ENCODE data around the gene CDR2. TPM values are rescaled to one million over a fixed set of nuclear protein-coding genes. Genes with fewer than 3 reads are reported as not detected.

Gene CDR2
- total RNA-seq, 1 experiment from 2014 or later = 34.2 TPM

DNA sequence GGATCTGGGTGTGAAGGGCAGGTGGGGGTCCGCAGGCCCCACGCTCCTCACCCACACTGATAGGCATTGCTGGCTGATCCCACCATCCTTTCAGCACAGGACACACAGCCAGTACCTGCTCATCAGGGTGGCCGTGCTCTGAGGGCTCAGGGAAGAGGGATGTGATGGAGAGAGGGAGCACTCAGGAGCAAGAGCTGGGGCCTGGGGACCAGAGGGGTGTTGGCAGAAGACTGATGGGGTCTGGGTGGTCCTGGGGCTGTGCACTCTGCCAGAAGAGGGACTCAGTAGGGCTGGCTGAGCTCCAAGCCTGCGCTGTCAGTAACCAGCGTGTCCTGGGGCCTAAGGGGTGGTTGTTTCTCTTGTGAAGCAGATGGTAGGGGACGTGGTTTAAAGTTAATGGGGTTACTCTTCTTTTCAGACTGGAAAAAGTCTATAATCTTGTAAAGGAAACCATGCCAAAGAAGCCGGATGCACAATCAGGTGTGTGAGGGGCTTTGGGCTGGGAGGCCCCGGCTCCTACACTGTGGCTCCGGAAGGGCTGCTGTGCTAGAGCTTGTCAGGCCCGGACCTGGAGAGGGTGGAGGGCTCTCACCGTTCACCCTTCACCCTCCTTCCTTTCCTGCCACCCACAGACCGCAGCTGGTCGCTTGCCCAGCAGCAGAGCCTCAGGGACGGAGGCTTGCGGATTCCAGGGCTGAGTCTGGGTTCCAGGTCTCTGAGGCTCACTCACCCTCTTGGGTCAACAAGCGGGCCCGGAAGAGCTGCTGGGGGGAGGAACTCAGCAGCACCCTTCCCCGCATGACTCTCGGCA lies 49.4 kb downstream of the CDR2 start:
- DNase-seq (ENCODE audit: low spot score) = no peak

DNA sequence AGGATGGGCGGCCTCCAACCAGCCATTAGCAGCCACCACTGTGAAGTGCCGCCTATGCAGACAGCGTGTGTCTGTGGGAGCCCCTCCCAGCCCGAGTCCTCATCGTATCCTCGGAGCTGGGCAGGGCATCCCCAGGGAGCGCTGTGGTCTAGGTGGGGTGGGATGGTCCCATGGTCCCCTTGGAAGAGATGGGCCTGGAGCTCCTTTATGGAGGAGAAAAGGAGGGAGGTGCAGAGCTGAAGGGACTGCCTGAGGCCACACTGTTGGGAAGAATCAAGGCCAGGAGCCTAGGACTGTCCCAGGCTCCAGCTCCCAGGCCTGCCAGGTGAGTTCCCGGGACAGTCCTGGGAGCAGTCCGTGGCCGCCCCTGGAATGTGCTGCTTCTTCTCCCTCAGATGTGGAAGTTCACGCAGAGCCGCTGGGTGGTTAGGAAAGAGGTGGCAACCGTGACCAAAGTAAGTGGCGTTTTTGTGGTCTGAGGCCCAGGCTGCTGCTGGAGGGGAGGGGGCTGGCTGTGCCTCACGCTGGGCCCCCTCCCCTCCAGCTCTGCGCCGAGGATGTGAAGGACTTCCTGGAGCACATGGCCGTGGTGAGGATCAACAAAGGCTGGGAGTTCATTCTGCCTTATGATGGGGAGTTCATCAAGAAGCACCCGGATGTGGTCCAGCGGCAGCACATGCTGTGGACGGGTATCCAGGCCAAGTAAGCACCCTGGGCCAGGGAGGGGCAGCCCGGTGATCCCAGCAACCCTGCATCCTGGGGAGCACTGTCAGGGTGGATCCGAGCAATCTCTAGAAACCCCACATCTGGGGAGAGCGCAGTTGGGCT lies 50.2 kb downstream of the CDR2 start:
- DNase-seq (ENCODE audit: low spot score) = no peak

DNA sequence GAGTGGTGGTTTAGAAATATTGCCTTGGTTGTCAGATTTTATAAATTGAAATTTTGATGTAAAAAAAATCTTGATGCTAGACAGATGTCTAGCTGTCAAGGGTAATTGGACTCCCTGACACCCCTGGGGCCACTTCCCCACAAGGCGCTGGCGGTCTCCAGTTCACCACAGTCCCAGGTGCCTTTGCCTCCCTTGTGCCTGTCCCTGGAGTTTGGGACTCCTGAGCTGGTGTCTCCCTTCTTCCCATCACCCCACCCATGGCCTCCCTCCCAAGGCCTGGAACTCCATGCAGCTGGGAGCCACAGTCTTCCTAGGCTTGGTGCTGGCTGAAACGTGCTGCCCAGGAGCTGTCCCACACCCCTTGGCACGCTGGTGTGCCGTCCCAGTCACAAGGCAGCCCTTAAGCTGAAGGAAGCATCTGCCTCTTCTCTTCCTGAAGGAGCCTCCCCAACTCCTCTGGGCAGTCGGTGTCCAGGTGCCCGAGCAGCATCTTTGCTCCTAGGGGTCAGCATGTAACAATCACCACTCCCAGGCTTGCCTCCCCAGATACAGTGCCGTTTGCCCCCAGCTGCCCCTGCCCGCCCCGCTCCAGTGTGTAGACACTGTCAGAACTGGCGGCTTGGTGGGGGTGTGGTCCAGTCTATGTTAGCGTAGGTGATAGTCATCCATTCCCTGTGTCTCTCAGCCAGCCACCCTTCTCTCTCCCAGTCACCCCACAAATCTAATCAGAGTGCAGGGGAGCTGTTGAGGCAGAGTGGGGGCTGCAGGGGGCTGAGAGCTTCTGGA lies 51.1 kb downstream of the CDR2 start:
- DNase-seq (ENCODE audit: low spot score) = no peak

DNA sequence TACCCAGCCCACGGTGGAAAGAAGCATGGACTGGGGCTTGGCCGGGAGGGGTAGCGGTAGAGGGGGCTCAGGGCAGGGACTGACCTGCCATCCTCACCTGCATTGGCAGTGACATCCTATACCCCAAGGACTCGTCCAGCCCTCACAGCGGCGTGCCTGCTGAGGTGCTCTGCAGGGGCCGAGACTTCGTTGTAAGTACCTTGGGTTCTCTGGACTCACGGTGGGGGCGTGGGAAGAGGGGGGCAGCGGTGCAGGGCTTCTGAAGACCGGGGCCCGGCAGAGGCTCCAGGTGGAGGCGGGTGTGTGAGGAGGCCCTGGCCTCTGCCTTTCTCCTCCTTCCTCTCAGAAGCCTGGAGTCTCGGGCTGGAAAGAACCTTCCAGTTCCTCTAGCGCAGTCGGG lies 51.7 kb downstream of the CDR2 start:
- no peak for DNase-seq (ENCODE audit: low spot score)

DNA sequence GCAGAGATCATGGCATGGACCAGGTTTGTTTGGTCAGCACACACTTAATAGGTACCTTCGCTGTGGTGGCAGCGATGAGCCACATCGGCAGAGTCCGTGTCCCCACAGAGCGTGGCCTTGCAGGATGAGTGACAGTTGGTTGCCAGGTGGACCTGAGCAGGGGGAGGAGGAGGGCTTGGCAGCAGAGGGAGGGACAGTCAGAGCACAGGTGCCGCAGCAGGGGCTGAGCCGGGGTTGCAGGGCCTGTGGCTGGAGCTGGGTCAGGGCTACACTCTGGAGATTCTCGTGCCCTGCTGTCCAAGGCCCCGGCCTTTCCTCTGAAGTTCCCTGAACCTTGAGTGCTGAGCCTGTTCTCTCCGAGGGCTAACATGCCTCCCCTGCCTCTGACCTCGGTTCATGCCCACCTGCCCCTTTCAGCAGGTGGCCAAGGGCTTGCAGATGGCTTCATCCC lies 52.4 kb downstream of the CDR2 start:
- DNase-seq (ENCODE audit: low spot score) = no peak

DNA sequence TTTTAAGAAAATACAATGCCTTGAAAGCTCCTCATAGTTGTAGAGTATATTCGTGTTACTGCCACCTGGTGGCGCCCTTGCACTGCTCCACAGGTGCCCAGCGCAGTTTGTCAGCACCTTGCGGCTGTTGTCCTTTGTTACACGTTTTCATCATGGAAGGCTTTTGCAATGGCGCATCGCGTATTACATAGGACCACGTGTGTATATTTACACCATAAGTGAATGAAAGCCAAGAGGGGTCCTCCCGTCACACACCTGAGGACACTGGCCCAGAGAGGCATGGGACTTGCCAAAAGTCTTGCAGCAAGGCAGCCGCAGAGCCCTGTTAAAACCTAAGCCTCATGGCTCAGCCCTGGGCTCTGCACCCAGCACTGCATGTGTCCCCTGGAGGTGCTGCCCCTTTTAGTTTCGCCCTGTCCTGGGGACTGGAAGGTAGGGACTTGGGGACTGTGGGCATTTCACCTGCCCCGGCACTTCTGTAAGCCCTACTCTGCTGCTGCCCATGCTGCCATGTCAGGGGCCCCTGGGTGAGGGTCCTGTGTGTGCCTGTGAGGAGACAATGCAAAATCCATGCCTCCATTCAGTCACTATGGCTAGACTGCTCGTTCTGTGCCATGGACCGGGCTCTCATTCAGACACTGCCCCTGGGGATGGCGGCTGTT lies 52.9 kb downstream of the CDR2 start:
- peak; percentile 58 for DNase-seq (ENCODE audit: low spot score)

DNA sequence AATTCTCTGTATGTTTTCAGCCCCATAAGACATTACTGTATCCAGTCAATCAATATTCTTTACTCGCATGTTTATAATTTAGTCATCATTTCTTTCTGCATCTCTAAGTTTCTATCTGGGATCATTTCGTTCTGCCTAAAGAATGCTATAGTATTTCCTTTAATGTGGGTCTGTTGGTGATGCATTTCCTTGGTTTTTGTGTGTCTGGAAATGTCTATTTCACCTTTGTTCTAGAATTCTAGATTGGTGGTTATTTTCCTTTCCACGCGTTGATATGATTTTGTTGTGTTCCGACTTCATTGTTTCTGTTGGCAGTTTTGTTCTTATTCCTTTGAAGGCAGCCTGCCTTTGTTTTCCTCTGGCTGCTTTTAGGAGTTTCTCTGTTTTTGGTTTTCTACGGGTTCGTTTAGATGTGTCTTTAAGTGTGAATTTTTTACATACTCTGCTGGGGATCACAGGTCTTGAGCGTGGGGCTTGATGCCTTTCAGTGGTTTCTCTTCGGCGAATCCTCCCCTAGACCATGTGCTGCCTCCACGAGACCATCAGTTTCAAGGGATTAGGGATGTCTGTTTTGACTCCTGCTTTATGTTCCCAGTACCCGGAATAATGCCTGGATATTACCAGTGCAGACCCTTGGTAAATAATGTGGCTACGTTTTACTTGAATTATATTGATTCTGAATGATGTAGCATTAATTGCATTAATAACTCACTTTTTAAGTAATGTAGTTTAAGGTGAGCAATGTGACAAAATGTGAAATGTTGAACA lies 53.7 kb downstream of the CDR2 start:
- DNase-seq (ENCODE audit: low spot score) = no peak

DNA sequence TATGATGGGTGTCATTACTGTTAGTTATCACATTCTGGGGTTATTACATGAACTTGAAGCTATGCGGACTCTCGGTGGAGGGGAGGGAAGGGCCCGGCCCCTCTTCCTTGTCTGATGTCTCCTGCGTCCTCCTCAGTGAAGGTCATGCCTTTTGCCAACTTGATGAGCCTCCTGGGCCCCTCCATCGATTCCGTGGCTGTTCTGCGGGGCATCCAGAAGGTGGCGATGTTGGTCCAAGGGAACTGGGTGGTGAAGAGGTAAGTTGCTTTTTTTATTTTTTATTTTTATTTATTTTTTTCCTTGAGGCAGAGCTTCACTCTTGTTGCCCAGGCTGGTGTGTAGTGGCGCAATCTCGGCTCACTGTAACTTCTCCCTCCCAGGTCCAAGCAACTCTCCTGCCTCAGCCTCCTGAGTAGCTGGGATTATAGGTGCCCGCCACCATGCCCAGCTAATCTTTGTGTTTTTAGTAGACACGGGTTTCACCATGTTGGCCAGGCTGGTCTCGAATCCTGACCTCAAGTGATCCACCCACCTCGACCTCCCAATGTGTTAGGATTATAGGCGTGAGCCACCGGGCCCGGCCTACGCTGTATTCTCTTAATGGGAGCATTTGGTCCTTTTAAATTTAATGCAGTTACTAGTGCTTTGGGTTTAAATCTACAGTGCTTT lies 55.6 kb downstream of the CDR2 start:
- DNase-seq (ENCODE audit: low spot score) = peak; percentile 33

DNA sequence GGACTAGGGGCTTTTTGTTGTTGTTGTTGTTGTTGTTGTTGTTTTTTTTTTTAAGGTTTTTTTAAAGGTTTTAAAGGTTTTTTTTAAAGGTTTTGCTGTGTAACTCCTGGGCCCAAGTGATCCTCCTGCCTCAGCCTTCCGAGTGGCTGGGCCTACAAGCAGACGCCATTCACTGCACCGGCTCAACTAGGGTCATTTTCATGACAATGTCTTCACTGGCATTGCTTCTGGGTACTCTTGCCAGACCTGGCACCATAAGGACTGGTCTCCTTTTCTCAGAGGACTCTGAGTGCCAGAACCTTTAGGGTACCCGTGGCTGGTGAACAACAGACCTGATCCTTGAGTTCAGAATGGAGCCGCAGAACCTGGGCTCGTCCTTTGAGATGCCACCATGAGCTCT lies 56.8 kb downstream of the CDR2 start:
- no peak for DNase-seq (ENCODE audit: low spot score)

DNA sequence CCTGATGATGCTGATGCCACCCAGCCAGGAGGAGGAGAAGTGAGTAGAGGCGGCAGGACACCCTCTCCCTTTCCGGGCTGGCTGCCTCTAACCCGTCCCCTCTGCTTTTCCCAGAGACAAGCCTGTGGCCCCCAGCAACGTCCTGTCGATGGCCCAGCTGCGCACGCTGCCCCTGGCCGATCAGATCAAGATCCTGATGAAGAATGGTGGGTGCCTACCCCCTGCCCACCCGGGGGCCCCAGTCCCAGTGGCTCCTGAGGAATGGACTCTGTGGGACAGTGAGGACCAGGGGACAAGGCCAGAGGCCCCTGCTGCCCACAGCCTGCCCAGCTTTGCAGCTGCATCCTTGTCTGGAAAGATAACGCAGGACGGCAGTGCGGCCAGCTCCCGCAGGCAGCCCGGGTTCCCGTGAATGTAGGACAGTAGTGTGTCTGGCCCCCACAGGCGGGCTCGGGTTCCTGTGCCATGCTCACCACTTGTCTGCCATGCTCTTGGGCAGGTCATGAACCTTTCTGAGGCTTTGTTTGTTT lies 57.4 kb downstream of the CDR2 start:
- DNase-seq (ENCODE audit: low spot score) = no peak

DNA sequence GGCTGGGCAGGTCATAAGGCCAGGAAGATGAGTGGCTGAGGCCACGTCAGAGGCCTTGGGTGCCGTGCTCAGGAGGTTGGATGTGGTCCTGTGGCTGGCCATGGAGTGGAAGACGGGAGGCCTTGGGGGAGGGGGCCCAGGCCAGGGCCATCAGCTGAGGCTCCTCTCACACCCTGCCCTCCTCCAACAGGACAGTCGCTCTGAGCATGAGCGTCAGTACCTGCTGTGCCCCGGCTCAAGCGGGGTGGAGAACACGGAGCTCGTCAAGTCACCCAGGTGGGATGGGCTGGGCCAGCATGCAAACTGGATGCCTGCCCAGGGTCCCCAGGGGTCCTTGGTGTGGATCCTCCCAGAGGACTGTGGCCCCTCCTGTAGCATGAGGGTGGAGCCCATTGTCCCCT lies 58.0 kb downstream of the CDR2 start:
- DNase-seq (ENCODE audit: low spot score) = no peak

DNA sequence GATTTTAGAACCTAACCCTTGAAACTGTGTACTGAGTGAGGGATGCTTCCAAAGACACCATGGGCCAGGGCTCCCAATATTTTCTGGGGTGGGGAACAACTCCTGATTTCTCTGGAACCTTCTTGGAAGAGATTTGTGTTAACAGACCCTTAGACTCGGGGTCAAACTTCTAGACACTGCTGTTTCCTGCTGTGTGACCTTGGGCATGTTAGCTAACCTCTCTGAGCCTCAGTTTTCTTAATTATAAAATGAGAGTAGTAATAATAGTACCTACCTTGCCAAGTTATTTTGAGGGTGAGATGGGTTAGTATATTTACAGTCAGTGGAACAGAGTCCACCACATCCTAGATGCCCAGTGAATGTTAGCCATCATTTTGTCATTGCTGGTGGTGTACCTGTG lies 58.4 kb downstream of the CDR2 start:
- DNase-seq (ENCODE audit: low spot score) = no peak

DNA sequence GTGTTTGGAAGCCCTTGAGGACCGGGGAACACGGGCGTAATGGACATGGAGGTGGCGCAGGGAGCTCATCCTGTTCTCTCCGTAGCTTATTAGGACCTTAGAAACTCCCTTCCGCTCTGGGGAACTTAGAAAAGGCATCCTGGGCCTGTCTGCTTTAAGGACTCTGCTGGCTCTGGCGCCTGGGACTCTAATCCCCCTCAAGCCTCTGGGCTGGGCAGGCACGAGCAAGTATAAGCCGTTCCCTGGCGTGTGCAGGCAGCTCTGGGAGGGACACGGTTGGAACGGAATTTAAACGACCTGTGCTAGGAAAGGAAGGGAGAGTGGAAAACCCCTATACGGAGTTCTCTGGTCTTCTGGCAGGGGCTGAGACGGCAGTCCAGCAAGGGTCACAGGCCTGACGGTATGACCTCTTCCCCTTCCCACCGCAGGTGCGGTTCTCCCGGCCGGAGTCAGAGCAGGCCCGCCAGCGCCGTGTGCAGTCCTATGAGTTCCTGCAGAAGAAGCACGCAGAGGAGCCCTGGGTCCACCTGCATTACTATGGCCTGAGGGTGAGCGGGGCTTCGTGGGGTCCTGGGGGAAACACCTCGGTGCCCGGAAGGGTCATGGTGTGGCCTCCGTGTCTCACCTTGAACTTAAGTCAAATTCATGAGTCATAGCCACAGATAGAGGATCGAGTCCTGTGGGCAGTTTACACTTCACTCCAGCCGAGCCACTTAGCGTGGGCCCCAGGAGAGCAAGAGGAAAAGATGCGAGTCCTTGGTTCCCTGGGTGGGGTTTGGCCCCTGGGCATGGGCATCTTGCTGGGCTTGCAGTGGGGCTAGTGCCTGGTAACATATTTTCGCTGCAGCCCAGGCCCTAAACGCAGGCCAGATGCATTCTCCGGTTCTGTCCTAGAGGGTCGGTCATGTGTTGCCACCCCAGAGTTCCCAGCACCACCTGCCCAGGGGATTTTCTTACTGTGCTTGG lies 59.5 kb downstream of the CDR2 start:
- DNase-seq (ENCODE audit: low spot score) = no peak

DNA sequence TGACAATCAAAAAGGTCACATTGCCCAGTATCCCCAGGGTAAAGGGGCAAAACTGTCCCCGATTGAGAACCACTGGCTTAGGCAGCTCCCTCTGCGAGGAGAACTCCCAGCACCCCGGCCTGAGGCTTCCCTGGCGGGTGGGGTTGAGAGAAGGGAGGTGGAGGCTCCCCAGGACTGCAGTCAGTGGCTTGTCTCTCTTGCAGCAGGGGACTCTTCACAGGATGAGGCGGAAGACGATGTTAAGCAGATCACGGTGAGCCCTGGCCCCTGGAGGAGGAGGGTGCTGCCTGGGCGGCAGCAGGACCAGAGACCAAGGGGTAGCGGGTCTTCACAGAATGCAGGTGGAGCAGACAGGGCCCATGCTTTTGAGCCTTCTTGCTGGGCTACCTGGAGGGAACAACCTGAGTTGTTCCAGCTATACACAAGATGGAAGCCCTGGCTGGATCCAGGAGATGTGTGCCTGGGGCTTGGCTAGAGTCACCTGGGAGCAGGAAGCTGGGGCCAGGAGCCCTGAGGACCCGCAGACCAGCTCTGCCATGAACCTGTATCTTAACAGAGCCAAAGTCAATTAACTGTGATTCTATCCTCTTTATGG lies 60.4 kb downstream of the CDR2 start:
- no peak for DNase-seq (ENCODE audit: low spot score)

DNA sequence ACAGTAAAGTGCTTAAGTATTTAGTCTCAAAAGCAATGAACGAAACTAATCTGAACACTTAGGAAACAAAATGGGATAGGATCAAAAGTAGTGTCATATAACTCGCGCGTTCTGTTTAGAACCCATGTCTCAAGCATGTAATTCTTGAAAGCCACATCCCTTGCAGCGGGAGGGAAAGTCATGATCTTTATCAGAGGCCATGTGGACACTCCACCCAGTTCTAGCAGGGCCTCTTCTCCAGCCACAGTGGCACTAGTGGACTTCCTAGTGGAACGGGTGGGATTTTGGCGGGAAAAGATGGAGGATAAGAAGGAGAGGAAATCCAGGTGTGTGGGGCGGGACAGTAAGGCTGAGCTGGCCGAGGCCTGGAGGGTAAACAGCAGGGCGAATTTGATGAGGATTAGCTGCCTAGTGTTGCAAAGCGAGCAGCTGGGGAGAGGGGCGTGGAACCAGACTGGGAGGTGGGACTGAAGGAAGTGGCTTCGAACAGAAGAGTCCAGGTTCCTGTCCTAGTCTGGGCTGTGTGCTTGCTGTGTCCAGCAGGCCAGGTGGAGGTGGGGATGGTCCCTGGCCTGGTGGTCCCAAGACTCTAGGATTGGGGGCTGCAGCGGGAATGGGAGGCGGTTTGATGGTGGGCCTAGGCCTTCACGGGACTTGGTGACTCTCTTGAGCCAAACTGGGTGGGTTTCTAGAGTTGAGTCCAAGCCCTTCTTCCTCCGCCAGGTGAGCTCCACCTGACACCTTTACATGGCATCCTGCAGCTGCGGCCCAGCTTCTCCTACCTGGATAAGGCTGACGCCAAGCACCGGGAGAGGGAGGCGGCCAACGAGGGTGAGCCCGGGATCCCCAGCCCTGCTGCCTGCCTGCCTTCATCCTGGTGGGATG lies 61.3 kb downstream of the CDR2 start:
- DNase-seq (ENCODE audit: low spot score) = no peak

DNA sequence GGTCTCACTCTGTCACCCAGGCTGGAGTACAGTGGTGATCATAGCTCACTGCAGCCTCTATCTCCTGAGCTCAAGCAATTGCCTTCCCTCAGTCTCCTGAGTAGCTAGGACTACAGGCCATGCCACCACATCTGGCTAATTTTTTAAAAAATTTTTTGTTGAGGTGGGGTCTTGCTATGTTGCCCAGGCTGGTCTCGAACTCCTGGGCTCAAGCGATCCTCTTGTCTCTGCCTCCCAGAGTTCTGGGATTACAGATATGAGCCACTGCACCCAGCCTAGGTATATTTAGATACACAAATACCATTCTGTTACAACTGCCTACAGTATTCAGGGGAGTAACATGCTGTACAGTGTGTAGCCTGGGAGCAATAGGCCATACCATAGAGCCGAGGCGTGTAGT lies 62.9 kb downstream of the CDR2 start:
- DNase-seq (ENCODE audit: low spot score) = no peak

DNA sequence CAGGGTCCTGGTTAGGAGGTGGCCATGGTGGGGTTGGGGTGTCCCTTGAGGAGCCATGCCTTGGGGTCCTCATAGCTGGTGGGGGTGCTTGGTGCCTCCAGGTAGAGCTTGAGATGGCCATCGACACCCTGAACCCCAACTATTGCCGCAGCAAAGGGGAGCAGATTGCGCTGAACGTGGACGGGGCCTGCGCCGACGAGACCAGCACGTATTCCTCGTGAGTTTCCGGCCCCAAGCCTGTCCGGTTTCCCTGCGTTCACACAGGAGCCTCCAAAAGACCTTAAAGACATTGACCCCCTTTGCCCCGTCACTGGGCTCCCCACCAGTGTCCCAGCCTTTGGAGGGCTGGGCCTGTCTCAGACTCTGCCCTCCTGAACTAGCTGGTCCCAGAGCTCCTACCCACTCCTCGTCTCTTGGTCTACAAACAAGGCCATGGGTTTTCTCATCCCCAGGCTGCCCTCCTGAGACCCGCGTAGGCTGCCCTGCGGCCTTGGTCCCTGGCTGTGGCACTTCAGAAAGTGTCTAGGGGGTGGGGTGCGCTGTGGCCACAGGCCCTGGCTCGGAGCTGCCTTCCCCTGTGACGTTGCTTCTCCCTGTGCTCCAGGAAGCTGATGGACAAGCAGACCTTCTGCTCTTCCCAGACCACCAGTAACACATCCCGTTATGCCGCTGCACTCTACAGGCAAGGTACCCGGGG lies 65.4 kb downstream of the CDR2 start:
- no peak for DNase-seq (ENCODE audit: low spot score)
